A549 (cell line): Measurements from ENCODE around the gene WDR45.

ENCODE experiments used
- CEBPB ChIP-seq, 2 experiments: fragments of >200 bp in 1 of 2; sonication (Bioruptor Twin) in 1 of 2; formaldehyde crosslinking in 1 of 2; IDR thresholded peaks; 2 replicates each; pipeline ENCODE4 v1.6.1; 2012 to 2016
- JUN ChIP-seq, 2 experiments: fragments of >200 bp; sonication (Bioruptor Twin); formaldehyde crosslinking; IDR thresholded peaks; 2 replicates in 1 of 2; 3 replicates in 1 of 2; pipeline ENCODE4 v1.6.1; 2016 to 2017
- NFE2L2 ChIP-seq: fragments of 150-350 bp; conservative IDR thresholded peaks from 2 replicates; pipeline ENCODE4 v1.6.1; 2014; ENCODE audit warnings: low read length
- NPAS2 ChIP-seq: fragments of 250-450 bp; sonication (Bioruptor Pico); IDR thresholded peaks from 2 replicates; pipeline ENCODE4 v1.8.0; 2022; ENCODE audit warnings: mild to moderate bottlenecking, moderate library complexity, borderline replicate concordance
- NR3C1 ChIP-seq: fragments of >200 bp; sonication (Bioruptor Twin); formaldehyde crosslinking; IDR thresholded peaks from 3 replicates; pipeline ENCODE4 v1.6.1; 2017
- PHF8 ChIP-seq: fragments of 200-600 bp; sonication (generic); IDR thresholded peaks from 2 replicates; pipeline ENCODE4 v1.6.1; 2016; ENCODE audit warnings: low read depth, mild to moderate bottlenecking, antibody characterized with exemption, moderate library complexity, borderline replicate concordance
- POLR2A ChIP-seq: IDR thresholded peaks from 2 replicates; pipeline ENCODE4 v1.6.1; 2012; ENCODE audit warnings: mild to moderate bottlenecking, low read length
- SREBF2 ChIP-seq: fragments of 450-650 bp; IDR thresholded peaks from 2 replicates; pipeline ENCODE4 v1.6.1; 2014; ENCODE audit warnings: mild to moderate bottlenecking, moderate library complexity
- TF ChIP-seq, protein P1 (sequence below): fragments of >200 bp; sonication (Bioruptor Twin); formaldehyde crosslinking; IDR thresholded peaks from 3 replicates; pipeline ENCODE4 v1.5.1; 2016
- TF ChIP-seq, protein P2 (sequence below): IDR thresholded peaks from 2 replicates; pipeline ENCODE4 v1.6.1; 2012
- TF ChIP-seq, protein P3 (sequence below): fragments of 450-650 bp; IDR thresholded peaks from 2 replicates; pipeline ENCODE4 v1.6.1; 2014; ENCODE audit warnings: antibody characterized with exemption

DNA sequence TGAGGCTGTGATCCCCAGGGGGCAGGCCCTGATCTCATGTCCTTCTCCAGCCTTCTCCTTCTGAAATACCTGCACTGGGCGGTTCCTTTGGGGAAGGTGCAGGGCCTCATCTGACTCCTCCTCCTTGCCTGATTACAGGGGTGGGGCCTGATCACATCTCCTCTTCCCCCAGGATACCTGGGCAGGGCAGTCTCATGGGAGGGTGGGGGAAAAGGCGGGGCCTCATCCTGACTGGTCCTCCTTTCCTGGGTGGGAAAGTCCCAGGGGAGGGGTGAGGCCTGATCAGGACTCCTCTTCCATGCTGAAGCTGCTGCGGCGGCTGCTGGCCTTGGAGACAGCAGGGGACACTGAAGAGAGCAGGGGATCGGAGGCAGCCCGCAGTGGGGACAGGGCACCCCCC is 49.8 kb downstream of the WDR45 start:
- no peak for TF ChIP-seq PHF8
- TF ChIP-seq NFE2L2: no peak
- no peak for TF ChIP-seq CEBPB (IDR thresholded peaks at IDR 0.05)
- TF ChIP-seq, protein P1, sequence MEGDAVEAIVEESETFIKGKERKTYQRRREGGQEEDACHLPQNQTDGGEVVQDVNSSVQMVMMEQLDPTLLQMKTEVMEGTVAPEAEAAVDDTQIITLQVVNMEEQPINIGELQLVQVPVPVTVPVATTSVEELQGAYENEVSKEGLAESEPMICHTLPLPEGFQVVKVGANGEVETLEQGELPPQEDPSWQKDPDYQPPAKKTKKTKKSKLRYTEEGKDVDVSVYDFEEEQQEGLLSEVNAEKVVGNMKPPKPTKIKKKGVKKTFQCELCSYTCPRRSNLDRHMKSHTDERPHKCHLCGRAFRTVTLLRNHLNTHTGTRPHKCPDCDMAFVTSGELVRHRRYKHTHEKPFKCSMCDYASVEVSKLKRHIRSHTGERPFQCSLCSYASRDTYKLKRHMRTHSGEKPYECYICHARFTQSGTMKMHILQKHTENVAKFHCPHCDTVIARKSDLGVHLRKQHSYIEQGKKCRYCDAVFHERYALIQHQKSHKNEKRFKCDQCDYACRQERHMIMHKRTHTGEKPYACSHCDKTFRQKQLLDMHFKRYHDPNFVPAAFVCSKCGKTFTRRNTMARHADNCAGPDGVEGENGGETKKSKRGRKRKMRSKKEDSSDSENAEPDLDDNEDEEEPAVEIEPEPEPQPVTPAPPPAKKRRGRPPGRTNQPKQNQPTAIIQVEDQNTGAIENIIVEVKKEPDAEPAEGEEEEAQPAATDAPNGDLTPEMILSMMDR: no peak
- TF ChIP-seq, protein P2, sequence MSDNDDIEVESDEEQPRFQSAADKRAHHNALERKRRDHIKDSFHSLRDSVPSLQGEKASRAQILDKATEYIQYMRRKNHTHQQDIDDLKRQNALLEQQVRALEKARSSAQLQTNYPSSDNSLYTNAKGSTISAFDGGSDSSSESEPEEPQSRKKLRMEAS: no peak
- no peak for TF ChIP-seq NPAS2
- no peak for TF ChIP-seq POLR2A
- TF ChIP-seq NR3C1: no peak
- TF ChIP-seq JUN (IDR thresholded peaks at IDR 0.05): no peak
- TF ChIP-seq, protein P3, sequence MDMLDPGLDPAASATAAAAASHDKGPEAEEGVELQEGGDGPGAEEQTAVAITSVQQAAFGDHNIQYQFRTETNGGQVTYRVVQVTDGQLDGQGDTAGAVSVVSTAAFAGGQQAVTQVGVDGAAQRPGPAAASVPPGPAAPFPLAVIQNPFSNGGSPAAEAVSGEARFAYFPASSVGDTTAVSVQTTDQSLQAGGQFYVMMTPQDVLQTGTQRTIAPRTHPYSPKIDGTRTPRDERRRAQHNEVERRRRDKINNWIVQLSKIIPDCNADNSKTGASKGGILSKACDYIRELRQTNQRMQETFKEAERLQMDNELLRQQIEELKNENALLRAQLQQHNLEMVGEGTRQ: no peak
- TF ChIP-seq SREBF2: no peak
